Epidermal melanocyte (primary cell): ENCODE measurements around the gene ACADM.
"Not testable (repeated sequence)": the region's sequence is repeated elsewhere in the genome, so short reads cannot be mapped to it uniquely, and the experiment has no call there.

ENCODE experiments used
- DNase-seq: peaks from one replicate; pipeline ENCODE4 v3.0.0; 2011; ENCODE audit warnings: low spot score; ENCODE audit not compliant: insufficient read length

The ACADM gene

GRCh38 chr1:75794382-75794781 lies 69.9 kb downstream of the ACADM start:
- DNase-seq: no peak

GRCh38 chr1:75795703-75796193 lies 71.2 kb downstream of the ACADM start:
- no peak for DNase-seq

GRCh38 chr1:75796376-75797272 lies 72.1 kb downstream of the ACADM start, which contains the start of gene MSH4:
MSH4 (plus strand) TSS chr1:75796882; CDS start chr1:75796986, 104 bp downstream.
- no peak for DNase-seq

GRCh38 chr1:75797273-75797588 lies 72.7 kb downstream of the ACADM start:
- DNase-seq: no peak

GRCh38 chr1:75797606-75798216 lies 73.2 kb downstream of the ACADM start:
- no peak for DNase-seq

GRCh38 chr1:75801480-75801879 lies 77.0 kb downstream of the ACADM start:
- DNase-seq: not testable (repeated sequence)

- DNase-seq: no peak
These were observed 84.4 kb downstream of the ACADM start for GRCh38 chr1:75808921-75809320.

- DNase-seq: not testable (repeated sequence)
These were observed 85.6 kb downstream of the ACADM start for GRCh38 chr1:75810113-75810512.

- DNase-seq: no peak
These were observed 86.9 kb downstream of the ACADM start for GRCh38 chr1:75811211-75811981.

GRCh38 chr1:75812065-75812464 lies 87.6 kb downstream of the ACADM start:
- no peak for DNase-seq
